Hindlimb muscle (tissue), 1 donor: ENCODE data around the gene IER3. TPM values are rescaled to one million over a fixed set of nuclear protein-coding genes. Genes with fewer than 3 reads are reported as not detected.
A peak's percentile ranks its signal among the peaks of the same experiment; 100 is the strongest.
"Not testable (repeated sequence)": the region's sequence is repeated elsewhere in the genome, so short reads cannot be mapped to it uniquely, and the experiment has no call there.

ENCODE experiments used
- DNase-seq: peaks from one replicate; pipeline ENCODE4 v3.0.0-alpha.2; 2013
- polyA plus RNA-seq: library from polyadenylated mRNA; unstranded; fragments of 120-200 nt; gene quantifications from one replicate; pipeline ENCODE4 v1.2.1, GENCODE V29; 2013; ENCODE audit not compliant: insufficient read length

Gene IER3
- polyA plus RNA-seq, 1 donor, result 13.0 TPM

GRCh38 chr6:30768634-30769087, 24.3 kb upstream of the IER3 start:
- no peak for DNase-seq

- DNase-seq, result no peak
Observed at GRCh38 chr6:30767944-30768301, 23.6 kb upstream of the IER3 start.

DNA sequence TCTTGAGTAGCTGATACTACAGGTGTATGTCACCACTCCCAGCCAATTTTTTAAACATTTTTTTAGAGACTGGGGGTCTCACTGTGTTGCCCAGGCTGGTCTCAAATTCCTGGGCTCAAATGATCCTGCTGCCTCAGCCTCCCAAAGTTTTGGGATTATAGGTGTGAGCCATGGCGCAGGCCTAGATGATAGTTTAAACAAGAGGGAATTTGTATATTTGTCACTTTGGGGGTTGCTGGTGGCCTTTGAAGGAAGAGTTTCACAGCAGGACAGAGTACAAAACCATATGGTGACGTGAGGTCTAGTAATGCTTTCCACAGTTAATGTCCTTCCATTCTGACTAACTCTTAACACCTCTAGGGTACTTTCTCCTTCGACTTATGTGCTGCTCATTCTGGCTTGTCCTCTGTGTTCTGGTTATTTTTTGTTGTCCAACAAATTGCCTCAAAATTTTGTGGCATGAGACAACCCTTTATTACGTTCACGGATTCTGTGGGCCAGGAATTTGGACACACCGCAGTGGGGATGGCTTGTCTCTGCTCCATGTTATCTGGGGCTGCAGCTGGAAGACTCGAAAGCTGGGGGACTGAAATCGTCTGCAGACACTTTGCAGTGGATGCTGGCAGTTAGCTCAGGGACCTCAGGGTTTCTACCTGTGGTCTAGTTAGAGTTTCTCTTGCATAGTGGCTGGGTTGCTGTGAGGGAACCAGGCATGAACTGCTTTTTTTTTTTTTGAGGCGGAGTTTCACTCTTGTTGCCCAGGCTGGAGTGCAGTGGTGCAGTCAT, 23.0 kb upstream of the IER3 start:
- no peak for DNase-seq

DNA sequence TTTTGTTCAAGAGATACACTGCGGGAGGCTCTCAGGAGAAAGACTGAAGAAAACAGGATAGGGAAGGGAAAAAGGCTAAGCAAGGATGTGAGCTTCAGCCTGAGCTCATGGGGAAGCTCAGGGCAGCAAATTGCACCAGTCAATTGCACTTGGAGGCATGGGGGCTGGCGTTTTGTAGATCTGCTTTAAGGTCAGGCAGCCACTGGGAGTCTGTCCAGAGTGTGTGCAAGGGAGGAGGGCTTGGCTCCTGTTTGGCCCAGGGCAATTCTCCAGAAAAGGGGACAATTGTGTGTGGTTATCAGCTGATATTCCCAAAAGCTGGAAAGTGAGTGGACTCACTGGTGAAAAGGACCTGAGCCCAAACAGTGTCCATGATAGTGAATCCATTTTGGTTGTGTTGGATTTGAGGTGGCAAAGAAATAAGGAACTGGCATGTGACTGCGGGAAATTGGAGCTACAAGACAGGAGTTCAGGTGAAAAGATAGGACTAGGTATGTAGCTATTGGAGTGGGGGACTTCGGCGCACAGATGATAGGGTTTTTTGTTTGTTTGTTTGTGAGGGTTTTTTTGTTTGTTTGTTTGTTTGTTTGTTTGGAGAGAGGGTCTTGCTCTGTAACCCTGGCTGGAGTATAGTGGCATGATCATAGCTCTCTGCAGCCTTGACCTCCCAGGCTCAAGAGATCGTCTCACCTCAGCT, 22.3 kb upstream of the IER3 start:
- no peak for DNase-seq

DNA sequence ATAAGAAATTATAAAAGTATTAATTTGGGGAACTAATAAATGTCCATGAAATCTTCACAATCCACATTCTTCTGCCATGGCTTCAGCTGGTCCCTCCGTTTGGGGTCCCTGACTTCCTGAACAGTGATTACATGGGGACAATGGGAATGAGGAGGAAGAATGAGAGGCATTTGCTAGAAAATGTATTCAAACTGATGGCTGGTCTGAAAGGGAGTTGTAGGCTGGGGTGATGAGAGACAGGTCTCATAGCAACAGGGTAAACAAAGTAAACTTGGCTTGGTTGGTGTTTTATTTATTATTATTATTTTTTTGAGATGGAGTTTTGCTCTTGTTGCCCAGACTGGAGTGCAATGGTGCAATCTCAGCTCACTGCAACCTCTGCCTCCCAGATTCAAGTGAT, 21.1 kb upstream of the IER3 start:
- DNase-seq, result not testable (repeated sequence)

GRCh38 chr6:30764490-30765043, 20.2 kb upstream of the IER3 start:
- DNase-seq, result not testable (repeated sequence)

DNA sequence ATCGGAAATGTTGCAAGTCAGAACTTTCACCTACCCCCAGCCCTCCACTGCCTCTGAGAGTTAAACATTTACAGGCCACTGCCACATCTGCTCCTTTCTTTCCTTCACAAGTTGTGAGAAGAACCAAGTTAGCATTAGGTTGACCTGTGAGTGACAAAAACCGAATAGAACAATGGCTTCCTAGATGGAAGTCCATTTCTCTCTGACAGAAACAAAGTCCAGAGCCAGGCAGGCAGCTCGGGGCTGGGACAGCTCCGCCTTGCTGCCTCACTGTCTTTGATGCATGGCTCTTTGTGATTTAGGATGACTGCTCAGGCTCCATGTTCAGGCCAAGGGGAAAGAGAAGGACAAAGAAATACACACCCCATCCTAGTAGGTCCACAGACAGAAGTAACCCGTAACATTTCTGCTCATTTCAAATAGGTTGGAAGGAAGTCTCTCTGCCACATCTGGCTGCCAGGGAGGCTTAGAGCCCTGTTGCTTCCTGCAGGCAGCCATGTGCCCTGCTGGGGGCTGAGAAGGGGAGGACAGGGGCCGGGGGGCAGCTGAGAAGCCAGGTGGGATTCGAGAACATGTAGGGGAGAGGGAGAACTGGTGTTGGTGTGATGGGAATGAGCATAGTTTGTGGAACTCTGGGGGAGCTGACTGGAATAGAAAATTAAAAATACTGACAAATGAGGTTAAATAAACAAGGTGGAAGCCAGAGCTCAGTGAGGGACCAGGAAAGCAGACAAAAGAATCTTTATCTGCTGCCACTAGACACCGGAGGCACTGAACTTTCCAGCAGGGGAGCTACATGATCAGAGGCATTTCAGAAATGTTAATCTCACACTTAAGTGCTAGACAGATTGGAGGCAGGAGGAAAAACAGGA, 19.5 kb upstream of the IER3 start:
- DNase-seq, result no peak

GRCh38 chr6:30763155-30763617, 18.8 kb upstream of the IER3 start:
- DNase-seq, result no peak

- no peak for DNase-seq
Observed at GRCh38 chr6:30761791-30762429, 17.6 kb upstream of the IER3 start.

DNA sequence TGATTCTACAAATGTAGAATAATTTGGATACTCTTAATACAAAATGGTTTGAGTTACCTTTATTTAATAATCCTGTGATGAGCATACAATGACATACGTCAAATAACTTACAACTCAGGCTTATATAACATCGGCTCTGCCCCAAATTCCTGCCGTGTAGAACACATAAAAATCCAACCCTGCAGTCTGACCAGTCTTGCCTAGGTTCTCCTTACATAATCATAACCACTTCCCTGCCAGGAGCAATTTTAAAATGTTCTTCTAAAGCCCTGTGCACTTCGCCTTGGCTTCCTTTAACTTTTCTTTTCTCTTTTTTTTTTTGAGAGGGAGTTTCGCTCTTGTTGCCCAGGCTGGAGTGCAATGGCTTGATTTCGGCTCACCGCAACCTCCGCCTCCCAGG, 16.2 kb upstream of the IER3 start:
- no peak for DNase-seq

- no peak for DNase-seq
Observed at GRCh38 chr6:30759575-30760239, 15.4 kb upstream of the IER3 start.

DNA sequence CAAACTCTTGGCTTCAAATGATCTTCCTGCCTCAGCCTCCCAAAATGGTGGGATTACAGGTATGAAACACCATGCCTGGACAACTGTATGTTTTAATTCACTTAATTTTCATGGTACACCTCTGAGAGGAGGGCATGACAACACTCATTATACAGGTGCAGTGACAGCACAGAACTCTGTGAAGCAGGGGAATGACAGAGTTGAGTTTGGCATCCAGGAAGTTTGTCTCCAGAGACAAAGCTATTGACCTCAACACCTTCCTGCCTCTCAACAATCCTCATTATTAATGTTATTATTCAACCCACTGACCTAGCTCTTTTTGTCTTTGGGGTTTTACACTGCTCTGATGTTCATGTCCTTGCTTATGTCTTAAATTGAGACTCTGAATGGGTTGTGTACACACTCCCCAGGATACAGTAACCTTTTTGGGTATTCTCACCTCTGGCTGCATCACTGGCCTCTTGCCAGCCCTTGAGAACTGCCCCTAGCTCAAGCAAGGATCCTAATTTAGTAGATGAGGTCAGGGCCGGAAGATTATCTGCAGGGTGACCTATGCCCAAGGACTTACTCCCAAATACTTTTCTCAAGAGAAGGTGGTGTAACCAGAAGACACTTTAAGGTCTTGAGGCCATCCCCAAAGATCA, 13.0 kb upstream of the IER3 start:
- no peak for DNase-seq

DNA sequence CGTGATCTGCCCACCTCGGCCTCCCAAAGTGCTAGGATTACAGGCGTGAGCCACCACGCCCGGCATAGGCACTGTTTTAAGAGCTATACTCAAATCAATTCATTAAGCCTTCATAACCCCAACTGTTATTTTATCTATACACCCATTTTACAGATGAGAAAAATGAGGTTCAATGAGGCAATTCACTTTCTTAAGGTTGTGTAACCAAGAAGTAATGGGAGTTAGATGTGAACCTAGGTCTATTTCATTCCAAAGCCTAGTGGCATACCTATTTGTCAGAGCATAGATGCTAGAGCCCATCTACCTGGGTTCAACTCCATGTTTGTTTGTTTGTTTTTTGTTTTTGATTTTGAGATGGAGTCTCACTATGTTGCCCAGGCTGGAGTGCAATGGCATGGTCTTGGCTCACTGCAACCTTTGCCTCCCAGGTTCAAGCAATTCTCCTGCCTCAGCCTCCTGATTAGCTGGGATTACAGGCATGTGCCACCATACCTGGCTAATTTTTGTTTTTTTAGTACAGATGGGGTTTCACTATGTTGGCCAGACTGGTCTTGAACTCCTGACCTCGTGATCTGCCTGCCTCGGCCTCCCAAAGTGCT, 12.2 kb upstream of the IER3 start:
- DNase-seq, result not testable (repeated sequence)

DNA sequence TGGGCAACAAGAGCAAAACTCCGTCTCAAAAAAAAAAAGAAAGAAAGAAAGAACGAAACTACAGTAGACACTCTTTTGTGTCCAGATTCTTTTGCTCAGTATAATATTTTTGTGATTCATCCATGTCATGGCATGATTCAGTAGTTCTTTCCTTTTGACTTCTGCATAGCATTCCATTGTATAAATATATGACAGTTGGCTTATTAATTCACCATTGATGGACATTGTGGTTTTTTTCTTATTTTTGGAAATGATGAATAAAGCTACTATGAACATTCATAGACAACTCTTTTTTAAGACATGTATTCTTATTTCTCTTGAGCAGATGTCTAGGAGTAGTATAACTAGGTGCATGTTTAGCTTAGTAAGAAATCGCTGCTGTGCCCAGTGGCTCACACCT, 10.3 kb upstream of the IER3 start:
- no peak for DNase-seq

GRCh38 chr6:30752157-30752927, 8.0 kb upstream of the IER3 start:
- DNase-seq, result peak; percentile 61

DNA sequence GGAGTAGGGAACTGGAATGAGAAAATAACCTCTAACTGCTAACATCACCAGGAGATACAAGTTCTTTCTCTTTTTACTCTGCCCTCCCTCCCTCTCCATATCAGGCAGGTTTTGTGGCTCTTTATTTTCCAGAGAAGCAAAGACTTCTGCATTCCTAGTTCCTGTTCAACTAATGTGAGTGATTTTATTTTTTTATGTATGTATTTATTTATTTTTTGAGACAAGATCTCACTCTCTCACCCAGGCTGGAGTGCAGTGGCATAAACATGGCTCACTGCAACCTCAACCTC, 6.0 kb upstream of the IER3 start:
- DNase-seq, result no peak

GRCh38 chr6:30749554-30750378, 5.4 kb upstream of the IER3 start:
- no peak for DNase-seq

DNA sequence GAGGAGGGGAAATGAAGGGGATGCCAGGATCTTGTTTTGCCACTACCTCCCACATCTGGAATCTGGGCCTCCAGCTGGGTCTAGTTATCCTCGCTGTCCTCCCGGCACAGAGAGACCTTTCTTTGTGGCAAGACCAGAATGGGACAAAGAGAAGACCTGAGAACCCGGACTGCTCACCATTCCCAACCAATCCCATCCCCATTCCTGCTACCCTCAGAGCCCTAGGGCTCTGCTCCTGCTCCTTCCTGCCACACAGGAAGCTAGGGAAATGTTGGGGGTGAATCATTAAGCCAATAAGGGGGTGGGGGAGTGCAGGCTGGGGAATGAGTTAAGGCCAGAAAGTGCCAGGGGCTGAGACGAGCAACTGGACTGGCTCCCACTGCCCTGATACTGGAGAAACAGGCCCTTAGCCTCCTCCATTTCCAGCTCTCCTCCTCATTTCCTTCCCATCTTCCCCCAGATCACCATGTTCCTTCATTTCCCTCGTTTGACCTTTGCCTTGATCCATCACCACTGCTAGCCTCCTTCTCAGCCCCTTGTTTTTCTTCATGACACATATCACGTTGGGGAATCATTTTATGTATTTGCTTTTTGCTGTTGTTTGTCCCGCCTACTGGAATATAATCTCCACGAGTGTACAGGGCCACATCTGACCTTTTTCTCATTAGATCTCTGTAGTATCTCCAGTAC, 4.6 kb upstream of the IER3 start:
- no peak for DNase-seq
